ENCODE data around the gene SMIM24.

- peak; percentile 78 to 86 (median 82) for TF ChIP-seq CTCF (IDR thresholded peaks at IDR 0.05)
- TF ChIP-seq POLR2A (IDR thresholded peaks at IDR 0.05): no peak
- no peak for TF ChIP-seq EP300 (IDR thresholded peaks at IDR 0.05; ENCODE audit: low read depth)
Measured at GRCh38 chr19:3471954-3472655, 8.2 kb downstream of the SMIM24 start.

Measured in transverse colon (tissue), 3 donors.